Measurements from ENCODE around the gene GFM2.
A peak's percentile ranks its signal among the peaks of the same experiment; 100 is the strongest.
"Not testable (repeated sequence)": the region's sequence is repeated elsewhere in the genome, so short reads cannot be mapped to it uniquely, and the experiment has no call there.

Gene GFM2, protein sequence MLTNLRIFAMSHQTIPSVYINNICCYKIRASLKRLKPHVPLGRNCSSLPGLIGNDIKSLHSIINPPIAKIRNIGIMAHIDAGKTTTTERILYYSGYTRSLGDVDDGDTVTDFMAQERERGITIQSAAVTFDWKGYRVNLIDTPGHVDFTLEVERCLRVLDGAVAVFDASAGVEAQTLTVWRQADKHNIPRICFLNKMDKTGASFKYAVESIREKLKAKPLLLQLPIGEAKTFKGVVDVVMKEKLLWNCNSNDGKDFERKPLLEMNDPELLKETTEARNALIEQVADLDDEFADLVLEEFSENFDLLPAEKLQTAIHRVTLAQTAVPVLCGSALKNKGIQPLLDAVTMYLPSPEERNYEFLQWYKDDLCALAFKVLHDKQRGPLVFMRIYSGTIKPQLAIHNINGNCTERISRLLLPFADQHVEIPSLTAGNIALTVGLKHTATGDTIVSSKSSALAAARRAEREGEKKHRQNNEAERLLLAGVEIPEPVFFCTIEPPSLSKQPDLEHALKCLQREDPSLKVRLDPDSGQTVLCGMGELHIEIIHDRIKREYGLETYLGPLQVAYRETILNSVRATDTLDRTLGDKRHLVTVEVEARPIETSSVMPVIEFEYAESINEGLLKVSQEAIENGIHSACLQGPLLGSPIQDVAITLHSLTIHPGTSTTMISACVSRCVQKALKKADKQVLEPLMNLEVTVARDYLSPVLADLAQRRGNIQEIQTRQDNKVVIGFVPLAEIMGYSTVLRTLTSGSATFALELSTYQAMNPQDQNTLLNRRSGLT

DNA sequence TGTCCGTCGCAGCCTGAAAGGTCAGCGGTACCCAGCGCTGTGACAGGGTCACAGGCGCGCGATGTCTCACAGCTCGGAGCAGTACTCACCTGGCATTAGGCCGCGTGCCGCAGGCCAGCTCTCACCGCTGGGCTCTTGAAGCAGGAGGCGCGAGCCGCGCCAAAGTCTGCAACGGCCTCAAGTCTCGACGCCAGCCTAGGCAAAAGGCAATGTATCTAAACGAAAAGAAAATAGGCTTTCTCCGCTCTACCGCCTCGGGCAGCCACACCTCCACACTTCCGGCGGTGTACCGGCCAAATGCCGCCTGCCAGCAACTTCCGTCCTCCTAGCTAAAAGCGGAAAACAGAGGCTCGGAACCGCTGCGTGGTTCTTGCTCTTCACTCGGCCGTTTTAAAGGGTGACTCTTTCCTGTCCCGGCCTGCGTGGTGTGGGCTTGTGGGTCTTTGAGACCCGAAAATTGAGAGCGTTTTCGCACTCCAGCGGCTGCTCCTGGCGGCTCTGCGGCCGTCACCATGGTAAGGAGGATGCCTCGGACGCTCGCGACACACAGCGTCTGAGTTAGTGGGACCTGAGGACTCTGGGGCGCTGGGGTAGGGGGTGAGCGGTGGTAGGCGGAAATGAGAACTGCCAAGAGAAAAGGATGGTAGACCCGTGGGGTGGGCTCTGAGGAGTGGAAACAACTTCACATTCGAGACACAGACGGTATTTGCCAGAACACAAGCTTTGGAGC, at the start of gene GFM2, which contains the start of gene NSA2:
Gene GFM2 (minus strand): TSS at position 269 of the 730 bp plus-strand sequence. CDS start 3,375 bp downstream, outside the sequence.
Gene NSA2 (plus strand): TSS at position 401 of the 730 bp plus-strand sequence. CDS start 112 bp downstream, at position 513.
- DNase-seq = peak; percentile 82

DNA sequence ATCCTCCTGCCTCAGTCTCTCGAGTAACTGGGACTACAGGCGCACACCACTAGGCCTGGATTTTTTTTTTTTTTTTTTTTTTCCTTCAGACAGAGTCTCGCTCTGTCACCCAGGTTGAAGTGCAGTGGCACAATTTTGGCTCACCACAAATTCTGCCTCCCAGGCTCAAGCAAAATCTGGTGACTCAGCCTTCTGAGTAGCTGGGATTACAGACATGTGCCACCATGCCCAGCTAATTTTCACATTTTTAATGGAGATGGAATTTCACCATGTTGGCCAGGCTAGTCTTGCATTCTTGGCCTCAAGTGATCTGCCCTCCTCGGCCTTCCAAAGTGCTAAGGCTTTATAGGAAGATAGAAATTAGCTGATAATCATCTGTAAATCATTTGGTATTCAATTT, 44.0 kb upstream of the GFM2 start:
- no peak for DNase-seq

DNA sequence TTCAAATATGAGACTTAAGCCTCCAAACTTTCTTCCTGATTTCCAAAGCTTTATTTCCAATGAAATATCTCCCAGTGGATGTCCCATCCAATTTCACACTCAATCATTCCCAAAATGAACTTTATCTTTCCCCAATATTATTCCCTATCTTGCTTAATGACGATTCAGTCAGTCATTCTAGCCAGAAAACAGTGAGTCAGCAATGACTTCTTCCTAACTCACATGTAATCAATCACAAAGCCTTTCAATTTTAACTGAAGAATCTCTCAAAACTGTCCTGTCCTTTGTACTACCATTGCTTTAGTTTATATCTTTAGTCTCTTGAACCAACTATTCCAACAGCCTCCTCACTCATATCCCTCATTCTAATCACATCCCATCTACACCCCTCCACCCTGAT, 35.0 kb upstream of the GFM2 start:
- DNase-seq = no peak

DNA sequence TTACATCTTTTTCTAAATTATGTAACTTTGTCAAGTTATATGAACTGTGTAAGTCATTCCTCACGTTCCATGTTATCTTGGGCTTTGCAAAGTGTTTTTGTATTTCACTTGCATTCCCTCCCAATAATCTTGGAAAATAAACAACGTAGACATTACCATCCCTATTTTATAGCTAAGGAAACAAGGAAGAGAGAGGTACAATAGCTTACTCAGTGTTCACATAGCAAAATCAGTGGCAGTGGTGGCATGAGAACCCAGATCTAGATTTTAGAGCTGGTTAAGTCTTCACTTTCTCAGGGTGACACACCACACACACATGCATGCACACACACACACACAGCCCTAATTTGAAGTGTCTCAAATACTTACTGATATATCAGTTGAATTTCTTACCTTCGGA, 34.3 kb upstream of the GFM2 start:
- DNase-seq = no peak

DNA sequence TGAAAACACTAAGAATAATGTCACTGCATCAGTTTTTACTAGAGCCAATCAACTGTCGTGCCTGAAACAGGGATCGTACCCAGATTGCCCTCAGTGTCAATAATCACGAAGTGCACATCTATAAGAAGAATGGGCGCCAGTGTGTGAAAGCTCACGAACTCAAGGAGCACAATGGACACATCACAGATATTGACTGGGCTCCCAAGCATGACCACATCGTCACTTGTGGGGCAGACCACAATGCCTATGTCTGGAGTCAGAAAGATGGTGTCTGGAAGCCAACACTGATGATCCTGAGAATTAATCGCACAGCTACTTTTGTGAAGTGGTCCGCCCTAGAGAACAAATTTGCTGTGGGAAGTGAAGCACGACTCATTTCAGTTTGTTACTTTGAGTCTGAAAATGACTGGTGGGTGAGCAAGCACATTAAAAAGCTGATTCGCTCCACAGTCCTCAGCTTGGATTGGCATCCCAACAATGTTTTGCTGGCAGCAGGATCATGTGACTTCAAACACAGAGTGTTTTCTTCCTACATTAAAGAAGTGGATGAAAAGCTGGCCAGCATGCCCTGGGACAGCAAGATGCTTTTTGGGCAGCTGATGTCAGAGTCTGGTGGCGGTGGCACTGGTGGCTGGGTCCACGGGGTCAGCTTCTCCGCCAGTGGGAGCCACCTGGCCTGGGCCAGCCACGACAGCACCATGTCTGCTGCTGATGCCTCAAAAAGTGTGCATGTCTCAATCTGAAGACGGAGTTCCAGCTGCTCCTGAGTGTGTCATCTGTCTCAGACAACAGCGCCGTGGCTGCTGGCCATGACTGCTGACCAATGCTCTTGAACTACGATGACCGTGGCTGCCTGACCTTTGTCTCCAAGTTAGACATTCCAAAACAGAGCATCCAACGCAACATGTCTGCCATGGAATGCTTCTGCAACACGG, 32.3 kb upstream of the GFM2 start:
- DNase-seq = no peak

DNA sequence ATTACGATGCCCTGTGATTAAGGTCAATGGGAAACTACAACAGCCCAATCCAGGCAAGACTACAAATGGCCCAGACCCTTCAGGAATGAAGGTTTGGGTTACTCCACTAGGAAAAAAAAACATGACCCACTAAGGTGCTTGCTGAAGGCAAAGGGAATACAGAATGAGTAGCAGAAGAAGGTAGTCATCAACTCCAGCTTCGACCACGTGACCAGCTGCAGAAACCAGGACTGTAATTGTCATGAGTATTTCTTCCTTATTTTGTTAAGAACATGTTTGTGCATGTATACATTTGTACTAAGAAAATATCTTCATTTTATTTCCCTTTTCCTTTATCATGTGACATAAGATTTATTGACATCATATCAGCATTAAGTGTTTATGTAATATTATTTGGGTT, 24.8 kb upstream of the GFM2 start:
- not testable (repeated sequence) for DNase-seq

DNA sequence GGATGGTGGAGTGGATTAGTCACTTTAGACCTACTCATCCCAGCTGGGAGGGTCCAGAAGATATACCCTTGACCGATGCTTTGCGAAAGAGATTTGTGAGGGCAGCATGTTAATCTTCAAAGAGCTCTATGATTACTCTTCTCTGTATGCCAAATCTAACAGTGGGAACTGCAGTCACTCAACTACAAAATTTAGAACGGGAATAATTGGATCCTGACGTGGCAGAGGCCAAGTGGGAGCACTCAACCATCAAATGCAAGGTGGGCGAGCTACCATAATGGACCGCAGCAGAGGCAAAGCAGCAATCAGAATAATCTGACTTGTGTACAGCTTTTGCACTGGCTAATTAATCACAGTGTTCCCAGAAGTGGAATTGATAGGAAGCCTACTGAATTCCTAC, 20.5 kb upstream of the GFM2 start:
- no peak for DNase-seq

DNA sequence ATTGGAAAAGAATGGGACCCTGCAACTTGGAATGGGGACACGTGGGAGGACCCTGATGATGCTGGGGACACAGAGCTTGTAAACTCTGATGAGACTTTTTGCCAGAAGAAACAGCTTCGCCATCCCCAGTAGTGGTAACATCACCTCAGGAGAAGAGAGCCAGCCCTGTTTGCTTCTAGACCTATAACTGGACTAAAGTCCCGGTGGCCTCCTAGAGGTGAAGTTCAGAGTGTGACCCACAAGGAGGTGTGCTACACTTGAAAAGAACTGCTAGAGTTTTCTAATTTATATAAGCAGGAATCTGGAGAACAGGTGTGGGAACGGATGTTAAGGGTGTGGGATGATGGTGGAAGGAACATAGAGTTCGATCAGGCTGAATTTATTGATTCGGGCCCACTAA, 19.9 kb upstream of the GFM2 start:
- DNase-seq = no peak

DNA sequence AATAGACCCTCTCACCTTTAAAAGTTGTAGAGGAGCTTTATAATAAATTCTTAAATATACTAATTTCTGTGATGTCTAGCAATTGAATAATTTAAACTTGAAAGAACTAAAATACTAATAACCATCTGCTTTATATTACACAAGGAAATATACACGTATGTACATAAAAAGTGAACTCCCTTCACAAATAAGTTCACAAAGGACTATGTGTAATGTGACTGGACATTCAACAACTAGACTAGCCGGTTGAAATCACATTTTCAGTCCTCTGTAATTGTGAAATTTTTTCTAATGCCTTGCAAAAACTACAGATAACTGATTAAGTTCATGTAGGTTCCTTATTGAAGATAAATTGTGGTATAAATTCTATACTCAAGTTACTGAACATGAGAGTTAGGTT, 11.7 kb upstream of the GFM2 start:
- DNase-seq = no peak

DNA sequence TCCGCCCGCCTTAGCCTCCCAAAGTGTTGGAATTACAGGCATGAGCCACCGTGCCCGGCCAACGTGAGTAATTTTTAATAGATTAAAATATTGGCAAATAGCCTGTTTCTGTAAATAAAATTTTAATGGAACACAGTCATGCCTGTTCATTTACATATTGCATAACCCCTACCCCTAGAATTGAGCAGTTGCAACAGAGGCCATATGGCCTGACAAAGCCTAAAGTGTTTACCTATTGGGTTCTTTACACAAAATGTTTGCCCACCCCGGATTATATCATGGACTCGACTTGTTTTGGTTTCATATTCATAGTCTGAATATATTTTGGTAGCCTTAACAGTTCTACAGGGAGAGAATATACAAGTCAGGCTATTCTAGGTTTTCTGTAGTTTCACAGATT, 5.4 kb upstream of the GFM2 start:
- no peak for DNase-seq

DNA sequence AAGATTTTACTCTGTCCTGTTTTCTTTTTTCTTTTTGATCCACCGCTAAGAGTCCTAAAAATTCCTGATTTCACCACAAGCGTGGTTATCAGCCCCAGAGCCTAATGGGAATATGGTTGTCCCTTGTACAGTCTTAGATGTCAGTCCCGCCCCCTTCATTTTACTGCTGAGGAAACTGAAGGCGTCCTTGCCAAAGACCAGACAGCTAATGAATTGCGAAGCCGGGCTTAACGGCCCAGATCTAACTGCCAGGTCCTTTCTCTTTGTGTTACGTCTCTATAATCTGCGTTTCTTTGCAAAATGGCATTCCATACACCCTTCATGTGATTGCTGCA, 629 bp upstream of the GFM2 start:
- peak; percentile 52 for DNase-seq

DNA sequence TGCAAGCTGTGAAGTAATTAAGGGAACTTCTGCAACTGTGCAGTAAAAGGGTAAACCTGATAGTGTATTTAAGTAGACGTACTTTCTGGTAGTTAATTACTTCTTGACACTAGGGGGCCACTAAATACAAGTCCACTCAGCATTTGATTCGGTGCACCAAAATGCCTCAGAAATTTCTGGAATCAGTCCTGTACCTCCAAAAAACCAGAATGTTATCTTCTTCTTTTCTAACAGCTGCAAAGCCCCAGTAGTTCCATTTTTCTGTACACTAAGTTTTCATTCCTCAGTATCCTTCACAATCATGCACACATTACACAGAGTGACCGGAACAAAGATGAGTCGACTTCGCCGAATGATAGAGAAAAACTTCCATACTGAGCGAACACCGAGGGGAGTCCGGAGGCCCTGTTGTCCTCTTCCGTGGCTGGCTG, 484 bp downstream of the GFM2 start:
- DNase-seq = peak; percentile 40

DNA sequence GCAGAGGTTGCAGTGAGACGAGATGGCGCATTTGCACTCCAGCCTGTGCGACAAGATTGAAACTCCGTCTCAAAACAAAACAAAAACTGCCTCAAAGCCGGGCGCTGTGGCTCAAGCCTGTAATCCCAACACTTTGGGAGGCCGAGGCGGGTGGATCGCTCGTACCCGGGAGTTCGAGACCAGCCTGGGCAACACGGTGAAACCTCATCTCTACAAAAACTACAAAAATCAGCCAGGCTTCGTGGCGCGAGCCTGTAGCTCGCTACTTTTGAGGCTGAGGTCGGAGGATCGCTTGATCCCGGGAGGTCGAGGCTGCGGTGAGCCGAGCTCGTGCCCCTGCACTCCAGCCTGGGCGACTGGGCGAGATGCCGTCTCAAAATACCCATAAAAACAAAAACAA, 988 bp downstream of the GFM2 start:
- no peak for DNase-seq

DNA sequence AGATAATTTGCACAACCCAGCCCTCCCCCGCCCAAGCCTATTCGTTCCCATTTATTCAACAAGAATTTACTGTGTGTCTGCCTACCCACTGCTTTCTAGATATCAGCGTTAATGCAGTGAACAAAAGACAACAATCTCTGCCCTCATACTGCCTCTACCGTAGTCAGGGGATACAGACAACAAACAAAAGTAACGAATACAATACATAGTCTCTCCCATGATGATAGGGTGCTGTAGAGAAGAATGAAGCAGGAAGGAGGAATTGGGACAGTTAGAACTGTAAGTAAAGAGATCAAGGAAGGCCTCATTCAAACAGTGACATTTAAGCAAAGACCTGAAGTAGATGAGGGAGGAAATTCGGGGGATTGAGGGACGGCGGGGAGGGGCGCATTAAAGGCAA, 1.7 kb downstream of the GFM2 start:
- peak; percentile 35 for DNase-seq

DNA sequence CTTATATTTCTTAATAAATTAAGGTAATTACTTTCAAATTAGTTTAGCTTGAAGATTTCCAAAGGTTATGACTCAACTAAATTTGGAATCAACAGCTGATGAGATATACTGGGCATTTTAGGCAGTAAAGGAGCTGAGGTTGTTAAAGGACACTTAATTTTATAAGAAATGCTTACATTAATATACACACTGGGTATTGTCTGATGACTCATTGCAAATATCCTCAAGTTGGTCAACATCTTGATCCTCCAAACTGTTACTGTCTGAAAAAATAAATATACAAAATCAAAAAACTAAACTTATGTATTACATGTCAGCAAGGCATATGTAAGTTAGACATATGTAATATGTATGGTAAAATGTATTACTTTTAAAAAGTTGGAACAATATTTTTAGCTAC, 3.4 kb downstream of the GFM2 start:
- DNase-seq = no peak

DNA sequence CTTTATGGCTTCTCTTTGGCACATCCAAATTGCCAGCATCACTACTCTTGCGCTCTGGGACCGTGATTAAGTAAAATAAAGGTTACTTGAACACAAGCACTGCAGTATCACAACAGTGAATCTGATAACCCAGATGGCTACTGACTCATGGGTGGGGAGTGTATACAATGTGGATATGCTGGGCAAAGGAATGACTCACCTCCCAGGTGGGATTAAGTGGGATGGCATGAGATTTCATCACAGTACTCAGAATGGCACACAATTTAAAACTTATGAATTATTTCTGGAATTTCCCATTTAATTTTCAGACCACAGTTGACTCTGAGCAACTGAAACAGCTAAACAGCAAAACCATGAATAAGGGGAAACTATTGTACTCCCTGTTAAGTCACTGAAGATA, 4.3 kb downstream of the GFM2 start:
- no peak for DNase-seq

DNA sequence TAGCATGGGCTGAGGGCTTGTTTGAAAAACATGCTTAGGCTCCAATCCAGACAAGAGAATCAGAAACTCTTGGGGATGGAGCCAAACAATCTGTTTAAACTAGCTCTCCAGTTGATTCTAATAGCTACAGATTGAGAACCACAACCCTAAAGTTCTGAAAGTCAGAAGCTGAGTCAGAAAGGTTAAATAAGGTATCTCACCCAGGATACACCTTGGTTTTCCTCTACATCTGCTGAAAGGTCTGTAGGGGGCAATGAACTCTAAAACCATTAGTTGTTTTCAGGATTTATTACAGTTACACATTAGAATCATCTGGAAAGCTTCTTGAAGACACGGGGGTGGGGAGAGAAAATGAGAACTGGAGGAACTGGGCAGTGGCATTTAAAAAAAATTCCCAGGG, 5.7 kb downstream of the GFM2 start:
- no peak for DNase-seq

DNA sequence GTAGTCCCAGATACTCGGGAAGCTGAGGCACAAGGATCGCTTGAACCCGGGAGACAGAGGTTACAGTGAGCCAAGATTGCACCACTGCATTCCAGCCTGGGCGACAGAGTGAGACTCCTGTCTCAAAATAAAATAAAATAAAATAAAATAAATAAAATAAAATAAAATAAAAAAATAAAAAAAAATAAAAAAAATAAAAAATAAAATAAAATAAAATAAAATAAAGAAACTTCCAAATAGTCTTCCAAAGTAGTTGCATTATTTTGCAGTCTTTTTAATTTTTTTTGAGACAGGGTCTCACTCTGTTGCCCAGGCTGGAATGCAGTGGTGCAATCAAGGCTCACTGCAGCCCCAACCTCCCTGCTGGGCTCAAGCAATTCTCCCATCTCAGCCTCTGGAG, 18.2 kb downstream of the GFM2 start:
- not testable (repeated sequence) for DNase-seq

DNA sequence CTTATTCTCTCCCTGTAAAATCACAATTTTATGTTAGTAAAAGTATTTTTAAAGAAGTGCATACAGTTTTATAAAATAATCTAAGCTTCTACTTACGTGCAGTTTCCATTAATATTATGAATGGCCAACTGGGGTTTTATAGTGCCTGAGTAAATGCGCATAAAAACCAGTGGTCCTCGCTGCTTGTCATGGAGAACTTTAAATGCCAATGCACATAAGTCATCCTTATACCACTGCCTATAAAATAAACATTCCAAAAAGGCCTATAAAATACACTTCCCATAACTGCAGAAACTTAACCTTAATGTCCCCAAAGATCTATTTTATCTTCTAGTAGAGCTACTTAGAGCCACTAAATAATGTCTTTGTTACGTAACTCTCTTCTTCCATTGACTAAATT, 28.5 kb downstream of the GFM2 start:
- DNase-seq = no peak

DNA sequence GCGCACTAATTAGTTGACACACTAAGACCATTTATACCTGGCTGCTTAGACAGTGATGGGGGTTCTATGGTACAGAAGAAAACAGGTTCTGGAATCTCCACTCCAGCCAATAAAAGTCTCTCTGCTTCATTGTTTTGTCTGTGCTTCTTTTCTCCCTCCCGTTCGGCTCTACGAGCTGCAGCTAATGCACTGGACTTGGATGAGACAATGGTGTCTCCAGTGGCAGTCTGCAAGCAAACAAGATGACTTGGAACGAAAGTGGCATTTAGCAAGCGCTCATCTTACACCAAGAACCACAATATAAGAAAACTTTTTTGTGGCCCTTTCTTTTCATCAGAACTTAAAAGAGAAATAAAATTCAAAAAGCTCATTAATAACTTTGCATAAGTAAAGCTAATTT, 30.2 kb downstream of the GFM2 start:
- DNase-seq = no peak

DNA sequence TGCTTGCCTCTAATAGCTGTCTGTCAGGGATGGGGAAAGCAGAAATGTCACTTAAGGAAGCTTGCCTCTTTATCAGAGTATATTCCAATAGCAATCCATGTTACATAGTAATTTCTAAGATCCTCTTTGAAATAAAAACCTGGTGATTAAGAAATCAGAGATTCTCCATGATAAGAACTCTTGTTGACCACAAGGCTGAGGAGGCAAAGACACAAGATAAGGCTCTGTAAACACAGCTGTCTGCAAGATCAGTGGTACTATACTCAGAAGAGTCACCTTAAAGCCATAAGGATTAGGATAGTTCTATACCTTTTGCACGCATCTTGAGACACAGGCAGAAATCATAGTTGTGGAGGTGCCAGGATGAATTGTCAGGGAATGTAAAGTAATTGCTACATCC, 41.6 kb downstream of the GFM2 start:
- DNase-seq = no peak

DNA sequence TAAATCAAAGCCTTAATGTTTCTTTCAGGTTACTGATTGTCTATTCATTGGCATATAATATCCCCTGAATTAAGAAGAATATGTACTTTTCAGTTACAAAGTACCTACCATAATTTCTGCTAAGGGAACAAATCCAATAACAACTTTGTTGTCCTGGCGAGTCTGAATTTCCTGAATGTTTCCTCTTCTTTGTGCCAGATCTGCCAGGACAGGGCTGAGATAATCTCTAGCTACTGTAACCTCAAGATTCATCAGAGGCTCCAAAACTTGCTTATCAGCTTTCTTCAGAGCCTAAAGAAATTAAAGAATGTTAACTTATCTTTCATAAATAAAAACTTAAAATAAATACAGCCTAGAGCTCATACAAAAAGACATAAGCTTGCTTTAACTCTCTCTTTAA, 44.6 kb downstream of the GFM2 start:
- DNase-seq = no peak

DNA sequence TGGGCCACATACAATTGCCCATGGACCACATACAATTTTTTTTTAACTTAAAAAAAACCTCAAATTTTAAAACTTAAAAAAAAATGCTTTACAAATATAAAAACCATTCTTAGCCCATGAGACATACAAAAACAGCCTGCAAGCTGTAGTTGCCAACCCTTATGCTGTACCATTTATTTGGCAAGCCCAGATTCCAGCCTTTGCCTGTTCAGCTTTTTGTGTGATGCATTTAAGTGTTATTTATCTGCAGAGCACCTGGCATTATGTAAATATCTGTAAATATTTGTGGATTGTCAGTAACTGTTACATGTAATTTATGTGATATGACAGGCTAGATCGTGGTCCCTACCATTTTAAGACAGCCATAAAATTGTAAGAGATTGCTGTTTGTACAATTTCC, 49.3 kb downstream of the GFM2 start:
- no peak for DNase-seq
